SW 1271 (cell line): ENCODE results near the gene ACTR1A.
A peak's percentile ranks its signal among the peaks of the same experiment; 100 is the strongest.
"Not testable (repeated sequence)": the region's sequence is repeated elsewhere in the genome, so short reads cannot be mapped to it uniquely, and the experiment has no call there.

Experiments used
- DNase-seq, 2 experiments: peaks; one replicate each; lab custom pipeline; 2025; lab: John Stamatoyannopoulos, UW

Gene ACTR1A

DNA sequence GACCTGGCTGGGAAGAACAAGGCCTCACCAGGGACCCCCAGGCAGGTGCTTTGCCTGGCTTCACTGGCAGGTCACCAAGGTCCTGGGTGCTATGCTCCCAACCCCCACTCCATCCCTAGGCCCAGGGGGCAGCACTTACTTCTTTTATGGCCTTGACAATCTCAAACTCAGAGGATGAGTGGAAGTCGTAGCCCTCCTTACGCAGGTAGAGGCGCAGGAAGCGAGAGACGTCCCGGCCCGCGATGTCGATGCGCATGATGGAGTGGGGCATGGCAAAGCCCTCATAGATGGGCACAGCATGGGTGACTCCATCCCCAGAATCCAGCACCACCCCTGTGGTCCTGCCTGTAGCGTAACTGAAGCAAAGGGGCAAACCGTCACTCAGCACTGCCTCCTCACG, 18.5 kb downstream of the ACTR1A start:
- DNase-seq, result no peak

DNA sequence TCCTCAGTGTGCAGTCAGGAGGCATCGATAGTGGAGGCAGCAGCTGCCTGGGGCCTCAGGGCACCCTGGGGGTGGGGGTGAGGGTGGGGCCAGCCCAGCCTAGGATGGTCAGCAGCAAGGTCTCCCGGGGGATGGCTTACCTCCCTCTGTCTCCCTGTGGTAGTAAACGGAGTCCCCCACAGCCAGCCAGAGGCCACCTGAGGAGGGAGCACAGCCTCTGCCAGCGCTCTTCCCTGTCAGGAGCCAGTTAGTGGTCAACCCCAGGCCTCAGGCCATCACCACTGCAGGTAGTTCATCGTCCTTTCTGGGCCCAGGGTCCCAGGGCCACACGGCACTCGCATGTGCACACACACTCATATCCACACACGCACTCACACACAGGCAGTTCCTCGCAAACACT, 22.1 kb downstream of the ACTR1A start:
- DNase-seq, result no peak

DNA sequence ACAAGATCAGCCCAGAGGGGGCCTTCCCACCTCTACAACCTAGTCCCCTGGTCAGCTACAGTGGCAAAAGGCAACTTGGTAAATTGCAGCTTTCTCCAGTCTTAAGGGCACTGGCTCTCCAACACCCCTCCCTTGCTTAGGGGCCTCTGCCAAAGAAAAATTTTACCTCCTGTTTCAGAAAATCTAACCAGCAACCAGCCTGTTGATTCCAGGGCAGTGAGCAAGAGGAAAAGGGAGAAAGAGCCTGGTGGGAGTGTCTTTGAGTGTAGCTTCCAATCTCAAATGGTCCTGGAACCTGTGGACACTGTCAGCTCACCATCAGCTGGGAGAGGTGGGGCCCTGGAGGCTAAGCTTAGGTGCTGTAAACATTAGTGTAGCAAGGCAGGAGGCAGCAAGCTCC, 22.9 kb downstream of the ACTR1A start:
- no peak for DNase-seq

DNA sequence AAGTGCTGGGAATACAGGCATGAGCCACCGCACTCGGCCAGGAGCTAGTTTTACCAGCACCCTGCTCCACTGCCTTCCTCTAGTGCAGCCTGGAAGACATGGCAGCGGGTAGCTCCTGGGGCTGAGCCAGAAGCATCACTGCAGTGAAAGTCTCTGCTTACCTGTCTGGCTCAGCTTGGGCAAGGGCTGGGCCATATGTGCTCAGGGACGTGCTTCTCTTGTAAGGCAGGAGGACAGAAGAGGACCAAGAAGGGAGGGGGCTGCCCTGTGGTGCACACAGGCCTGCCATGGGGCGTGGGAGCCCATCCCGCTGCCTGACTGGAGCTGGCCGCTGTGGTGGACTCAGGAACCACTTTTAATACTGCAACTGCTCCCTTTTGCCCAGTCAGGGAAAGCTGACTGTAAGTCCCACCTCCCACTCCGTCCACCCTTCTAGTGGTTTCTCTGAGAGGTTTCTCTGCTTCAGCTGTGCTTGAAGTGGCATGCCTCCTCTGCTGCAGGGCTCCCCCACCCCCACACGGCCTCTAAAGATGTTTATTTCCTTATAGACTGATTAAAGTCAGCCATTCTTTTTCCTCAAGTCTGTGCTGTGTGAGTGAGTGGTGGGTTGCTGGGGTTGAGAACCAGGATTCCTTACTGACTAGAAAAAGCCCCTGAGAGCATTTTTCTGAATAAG, 25.9 kb downstream of the ACTR1A start:
- no peak for DNase-seq

DNA sequence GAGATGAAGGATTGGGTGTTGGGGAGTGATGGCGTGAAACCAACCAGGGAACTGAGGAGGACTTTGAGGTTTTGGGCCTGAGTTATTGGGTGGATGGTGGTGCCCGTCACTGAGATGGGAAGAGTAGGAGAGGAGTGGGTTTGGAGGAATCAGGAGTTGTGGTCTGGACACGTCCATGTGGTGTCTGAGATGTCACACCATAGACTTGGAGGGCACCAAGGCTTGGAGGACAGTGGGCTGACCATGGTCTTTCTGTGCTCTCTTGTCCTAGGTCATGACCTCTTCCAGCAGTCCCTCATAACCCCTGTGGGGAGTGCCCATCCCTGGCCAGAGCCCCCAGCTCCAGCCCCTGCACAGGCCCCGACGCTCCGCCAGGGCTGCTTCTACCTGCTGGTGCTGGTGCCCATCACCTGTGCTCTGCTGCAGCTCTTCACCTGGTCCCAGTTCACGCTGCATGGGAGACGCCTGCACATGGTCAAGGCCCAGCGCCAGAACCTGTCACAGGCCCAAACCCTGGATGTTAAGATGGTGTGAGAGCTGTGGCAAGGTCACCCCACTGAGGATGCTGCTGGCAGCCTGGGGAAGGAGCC, 27.0 kb downstream of the ACTR1A start:
- DNase-seq, result no peak

DNA sequence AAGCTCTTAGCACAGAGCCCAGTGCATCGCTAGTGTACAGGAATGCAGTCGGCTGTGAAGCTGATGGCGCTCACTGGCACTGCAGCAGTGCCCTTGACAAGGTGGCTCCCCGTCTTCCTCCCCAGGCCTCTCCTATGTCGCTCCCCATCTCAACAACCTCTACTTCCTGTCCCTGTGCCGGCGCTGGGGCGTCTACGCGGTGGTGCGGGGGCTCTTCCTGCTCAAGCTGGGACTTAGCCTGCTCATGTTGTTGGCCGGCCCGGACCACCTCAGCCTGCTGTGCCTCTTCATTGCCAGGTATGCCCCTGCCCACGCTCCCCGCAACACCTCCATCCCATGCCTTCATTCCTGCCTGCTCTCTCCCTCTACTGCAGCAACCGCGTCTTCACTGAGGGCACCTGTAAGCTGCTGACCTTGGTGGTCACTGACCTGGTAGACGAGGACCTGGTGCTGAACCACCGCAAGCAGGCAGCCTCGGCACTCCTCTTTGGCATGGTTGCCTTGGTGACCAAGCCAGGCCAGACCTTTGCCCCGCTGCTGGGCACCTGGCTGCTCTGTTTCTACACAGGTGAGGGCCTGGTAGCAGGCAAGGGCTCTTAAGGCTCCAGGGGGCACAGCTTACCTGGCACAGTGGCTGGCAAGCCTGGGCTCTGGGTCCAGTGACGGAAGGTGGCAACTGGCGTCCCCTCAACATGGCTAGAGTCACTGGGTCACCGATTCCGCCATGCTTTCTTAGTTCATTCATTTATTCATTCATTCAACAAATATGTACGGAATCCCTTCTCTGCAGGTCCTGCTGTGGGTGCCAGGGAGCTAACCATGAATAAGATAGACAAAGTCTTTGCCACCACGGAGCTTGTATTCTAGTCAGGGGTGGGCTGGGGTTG, 28.8 kb downstream of the ACTR1A start:
- DNase-seq, result no peak

DNA sequence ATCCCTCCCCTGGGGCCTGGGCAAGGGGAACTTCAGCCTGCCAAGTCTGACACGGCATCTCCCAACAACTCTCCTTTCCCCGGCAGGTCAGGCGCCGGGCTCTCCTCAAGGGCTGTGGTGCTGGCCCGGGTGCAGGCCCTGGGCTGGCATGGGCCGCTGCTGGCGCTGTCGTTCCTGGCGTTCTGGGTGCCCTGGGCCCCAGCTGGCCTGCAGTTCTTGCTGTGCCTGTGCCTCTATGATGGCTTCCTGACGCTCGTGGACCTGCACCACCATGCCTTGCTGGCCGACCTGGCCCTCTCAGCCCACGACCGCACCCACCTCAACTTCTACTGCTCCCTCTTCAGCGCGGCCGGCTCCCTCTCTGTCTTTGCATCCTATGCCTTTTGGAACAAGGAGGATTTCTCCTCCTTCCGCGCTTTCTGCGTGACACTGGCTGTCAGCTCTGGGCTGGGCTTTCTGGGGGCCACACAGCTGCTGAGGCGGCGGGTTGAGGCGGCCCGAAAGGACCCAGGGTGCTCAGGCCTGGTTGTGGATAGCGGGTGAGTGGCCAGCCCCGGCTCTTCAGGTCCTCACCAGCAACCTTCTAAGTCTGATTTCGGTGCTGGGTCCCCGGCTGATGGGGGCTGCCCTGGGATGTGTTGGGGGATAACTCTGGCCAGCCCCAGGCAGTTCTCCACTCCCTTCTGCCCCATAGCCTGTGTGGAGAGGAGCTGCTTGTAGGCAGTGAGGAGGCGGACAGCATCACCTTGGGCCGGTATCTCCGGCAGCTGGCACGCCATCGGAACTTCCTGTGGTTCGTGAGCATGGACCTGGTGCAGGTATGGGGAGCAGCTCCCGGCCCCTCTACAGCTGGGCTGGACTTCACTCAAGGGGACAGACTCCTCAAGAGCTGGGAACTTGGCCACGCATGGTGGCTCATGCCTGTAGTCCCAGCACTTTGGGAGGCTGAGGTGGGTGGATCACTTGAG, 31.6 kb downstream of the ACTR1A start:
- no peak for DNase-seq

DNA sequence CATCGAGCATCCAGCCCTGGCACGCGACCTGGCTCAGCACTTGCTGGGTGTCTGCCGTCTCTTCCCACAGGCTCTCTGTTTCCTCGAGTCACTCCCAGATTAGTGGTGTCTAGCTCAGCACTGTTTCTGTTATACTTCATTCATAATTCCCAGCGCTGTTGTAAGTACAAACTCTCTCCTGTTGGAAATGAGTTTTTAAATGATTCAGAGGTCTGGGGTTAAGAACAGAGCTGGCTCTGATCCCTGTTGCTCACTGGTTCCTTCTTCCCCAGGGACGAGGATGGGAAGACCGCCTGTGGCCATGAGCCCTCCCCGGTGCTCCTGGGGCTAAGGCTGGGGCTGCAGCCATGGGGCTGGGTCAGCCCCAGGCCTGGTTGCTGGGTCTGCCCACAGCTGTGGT, 33.8 kb downstream of the ACTR1A start:
- no peak for DNase-seq

DNA sequence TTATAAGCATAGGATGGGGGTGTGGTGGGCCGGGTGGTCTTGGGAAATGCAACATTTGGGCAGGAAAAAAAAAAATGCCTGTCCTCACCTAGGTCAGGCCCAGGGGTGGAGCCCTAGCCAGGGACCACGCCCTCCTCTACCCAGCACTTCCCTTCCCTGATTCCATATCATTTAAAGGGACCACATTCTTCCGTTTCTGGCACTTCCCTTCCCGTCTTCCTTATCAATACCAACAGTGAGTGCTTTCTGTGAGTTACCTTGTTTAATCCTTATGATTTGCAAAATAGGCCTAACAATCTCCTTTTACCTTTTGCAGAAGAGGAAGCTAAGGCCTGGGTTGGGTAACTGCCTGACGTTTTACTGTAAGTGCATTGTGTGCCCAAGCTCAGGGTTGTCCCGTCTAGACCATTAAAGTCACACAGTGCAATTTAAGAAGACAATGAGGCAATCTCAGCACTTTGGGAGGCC, 34.5 kb downstream of the ACTR1A start:
- no peak for DNase-seq

DNA sequence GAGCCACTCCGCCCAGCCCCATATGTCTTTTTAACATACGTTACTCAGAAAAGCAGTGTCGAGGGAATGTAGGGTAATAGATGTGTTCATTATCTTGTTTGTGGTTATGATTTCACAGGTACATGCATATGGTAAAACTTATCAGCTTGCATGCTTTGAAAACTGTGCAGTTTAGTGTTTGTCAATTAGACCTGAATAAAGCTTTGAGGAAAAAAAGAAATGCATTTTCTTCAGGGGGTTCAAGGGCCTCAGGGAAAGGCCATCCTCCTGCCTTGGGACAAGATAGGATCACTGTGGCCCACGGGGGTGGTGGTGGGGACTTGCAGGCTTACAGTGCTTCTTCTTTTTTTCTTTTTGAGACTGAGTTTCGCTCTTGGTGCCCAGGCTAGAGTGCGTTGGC, 35.2 kb downstream of the ACTR1A start:
- DNase-seq, result no peak

DNA sequence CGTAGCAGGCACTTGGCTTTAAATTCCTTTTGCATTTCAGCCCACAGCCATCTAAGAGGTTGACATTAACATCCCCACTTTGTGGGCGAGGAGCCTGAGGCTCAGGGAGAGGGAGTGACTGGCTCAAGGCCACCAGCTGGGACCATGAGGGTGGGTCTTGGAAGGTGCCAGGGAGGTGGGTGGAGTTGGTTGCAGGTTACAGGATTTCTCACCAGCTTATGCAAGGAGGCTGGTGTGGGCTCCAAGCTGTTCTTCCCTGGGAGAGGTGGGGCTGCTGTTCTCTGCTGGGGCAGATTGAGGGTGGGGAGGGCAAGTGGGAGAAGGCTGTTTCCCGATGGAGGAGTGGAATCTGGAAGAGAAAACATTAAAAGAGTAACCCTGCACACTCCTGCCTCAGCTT, 37.0 kb downstream of the ACTR1A start:
- DNase-seq, result no peak

DNA sequence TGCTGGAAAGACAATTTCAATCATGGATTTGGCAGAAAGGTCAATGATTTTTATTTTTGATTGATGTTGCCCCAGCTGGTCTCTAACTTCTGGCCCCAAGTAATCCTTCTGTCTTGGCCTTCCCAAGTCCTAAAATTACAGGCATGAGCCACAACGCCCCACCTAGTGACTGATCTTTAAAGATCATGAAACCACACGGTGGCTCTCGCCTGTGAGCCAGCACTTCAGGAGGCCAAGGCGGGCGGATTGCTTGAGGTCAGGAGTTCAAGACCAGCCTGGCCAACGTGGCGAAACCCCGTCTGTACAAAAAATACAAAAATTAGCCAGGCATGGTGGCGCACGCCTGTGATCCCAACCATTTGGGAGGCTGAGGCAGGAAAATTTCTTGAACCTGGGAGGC, 38.5 kb downstream of the ACTR1A start:
- no peak for DNase-seq

DNA sequence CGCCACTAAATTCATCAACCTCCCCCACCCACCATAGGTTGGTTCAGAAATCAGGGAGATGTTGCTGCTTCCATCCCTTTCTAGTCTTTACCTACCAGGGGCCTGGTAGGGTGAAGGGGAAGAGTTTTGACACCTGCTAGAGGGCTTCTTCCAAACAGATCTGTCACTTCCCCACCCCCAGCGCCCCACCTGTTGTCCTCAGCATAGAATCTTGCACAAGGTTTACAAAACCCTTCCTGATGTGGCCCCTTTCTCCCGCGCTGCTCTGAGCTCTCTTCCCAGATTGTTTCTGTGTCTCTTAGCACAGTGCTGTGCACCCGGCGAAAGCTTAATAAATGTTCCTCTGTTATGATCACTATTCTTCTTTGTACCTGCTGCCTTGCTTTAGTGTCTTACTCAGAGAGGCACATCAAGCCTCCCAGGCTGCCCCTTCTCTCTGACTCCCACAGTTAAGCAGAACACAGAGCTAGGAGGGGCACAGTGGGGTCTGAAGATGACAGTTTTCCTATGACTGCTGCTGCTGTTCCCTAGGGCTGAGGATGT, 39.9 kb downstream of the ACTR1A start:
- DNase-seq, result no peak

DNA sequence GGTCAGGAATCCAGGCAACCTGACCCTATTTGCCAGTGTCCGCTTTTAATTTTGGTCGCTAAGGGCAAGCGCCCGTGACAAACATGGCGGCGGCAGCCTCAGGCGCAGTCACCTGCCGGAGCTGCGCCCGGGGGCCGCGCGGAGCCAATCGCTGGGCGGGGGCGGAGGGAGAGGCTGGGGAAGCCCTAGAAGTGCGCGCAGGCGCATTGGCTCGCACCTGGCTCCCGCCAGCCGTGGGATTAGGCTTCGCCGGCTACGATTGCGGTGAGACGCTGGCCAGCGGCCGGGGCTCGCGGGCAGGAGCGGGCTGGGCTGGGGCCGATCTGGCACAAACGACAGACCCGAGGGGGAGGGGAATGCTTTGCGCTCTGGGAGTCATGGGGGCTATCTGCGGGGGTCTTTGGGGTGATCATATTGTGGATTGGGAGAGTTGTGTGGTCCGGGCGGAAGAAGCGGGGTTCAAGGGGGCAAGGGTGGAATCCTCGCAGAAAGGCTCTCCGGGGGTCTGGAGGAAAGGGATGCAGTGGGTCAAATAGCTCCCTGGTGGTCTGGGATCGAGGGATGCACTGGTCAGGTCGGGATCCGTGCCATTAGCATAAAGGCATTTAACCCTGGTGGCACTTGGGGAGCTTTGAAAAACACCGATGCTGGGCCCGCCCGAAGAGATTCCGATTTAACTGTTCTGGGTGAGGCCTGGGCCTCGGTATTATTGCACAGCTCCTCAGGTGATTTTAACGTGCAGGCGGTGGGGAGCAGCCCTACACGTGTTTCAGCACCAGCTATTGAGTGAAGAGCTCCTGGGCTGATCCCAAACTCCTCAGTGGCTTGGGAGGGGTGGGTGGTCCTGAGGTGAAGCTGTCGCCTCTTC, 41.1 kb downstream of the ACTR1A start:
- peak; percentile 31 to 72 for DNase-seq

DNA sequence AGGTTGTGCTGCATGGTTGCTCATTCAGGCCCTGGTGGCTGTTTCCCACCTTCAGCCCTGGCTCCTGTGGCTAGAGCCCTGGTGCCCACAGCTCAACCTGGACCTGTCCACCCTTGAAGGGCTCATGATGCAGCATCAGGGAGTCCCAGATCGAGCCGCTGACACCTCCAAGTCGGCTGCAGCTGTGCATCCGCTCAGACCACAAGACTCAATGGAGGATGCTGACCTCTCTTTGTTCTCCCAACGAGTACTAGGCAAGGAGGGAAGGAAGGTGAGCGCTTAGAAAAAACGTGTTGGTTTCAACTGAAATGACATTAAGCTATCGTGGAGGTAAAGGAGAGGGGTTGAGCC, 41.7 kb downstream of the ACTR1A start:
- DNase-seq, result no peak

DNA sequence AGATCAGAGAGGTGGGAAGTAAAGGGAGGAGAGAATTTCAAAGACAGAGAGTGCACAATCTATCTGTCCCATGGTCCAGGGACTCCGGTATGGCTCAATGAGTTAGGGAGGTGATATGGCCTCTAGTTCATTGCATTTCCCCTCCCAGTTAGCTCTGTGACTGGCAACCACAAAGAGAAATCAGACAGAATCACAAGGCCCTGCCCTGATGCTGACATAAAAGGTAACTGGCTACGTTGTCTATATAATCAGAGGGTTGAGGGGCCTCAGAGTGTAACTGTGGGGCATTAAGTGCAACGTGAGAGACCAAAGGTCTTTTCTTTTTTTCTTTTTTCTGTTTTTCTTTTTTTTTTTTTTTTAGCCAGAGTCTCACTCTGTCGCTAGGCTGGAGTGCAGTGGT, 43.9 kb downstream of the ACTR1A start:
- DNase-seq, result no peak

DNA sequence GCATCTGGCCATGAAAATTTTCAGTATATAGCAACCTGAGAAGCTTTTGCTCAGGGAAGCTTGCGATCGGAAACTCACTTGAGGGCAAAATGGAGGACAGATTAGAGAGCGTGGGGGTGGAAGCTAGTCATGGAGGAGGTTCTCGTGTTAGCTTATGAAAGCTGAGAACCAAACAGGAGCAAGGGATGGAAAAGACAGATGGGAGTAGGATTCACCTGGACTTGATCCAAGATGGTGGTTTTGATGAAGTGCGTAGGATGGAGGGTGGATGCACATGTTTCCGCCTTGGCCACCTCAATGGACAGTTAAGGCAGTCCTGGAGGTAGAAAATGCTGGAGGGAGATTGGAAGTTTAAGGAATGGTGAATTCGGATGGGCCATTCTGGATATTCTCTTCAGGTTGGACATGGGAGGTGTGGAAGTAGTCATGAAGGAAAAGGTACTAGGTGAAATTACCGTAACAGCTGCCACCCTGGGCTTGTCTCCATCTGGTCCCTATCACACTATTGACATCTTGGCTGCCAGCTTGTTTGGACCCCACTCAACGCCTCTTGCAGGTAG, 44.8 kb downstream of the ACTR1A start:
- no peak for DNase-seq

DNA sequence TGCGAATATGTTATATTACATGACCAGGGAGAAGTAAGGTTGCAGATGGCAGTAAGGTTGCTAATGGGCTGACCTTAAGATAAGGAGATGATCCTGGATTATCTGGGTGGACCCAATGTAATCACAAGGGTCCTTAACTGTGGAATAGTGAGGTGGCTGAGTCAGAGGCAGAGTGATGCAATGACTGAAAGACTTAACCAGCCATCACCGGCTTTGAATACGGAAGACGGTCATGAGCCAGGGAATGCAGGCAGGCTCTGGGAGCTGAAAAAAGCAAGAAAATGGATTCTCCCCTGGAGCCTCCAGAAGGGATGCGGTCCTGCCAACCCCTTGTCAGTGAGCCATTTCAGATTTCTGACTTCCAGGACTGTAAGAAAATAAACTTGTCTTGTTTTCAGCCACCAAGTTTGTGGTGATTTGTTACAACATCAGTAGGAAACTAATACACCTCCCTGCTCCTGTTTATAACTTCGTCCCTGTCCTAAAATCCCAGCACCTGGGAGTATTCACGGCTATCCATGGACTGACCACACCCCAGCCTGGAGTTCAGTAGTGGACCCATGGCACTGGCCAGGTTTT, 46.5 kb downstream of the ACTR1A start:
- DNase-seq, result no peak

DNA sequence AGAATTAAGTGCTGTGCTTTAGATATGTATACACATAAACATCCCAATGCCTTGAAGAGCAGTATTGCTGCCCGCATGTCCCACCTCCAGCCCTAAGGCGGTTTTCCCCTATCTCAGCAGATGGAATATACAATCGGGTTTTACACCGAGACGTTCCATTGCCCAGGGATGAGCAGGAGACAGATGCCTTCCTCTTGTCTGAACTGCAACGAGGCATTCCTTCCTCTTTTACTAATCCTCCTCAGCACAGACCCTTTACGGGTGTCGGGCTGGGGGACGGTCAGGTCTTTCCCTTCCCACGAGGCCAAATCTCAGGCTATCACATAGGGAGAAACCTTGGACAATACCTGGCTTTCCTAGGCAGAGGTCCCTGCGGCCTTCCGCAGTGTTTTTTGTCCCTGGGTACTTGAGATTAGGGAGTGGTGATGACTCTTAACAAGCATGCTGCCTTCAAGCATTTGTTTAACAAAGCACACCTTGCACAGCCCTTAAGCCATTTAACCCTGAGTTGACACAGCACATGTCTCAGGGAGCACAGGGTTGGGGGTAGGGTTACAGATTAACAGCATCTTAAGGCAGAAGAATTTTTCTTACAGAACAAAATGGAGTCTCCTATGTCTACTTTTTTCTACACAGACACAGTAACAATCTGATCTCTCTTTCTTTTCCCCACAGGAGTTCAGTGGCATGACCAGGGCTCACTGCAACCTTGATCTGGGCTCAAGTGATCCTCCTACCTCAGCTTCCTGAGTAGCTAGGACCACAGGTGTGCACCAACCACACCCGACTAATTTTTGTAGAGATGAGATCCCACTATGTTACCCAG, 47.6 kb downstream of the ACTR1A start:
- DNase-seq, result not testable (repeated sequence)
